HepG2 (cell line): ENCODE results near the gene FIBCD1.

Experiments used
- CEBPB ChIP-seq: IDR thresholded peaks from 2 replicates; pipeline ENCODE4 v1.6.1; 2011; ENCODE audit warnings: low read depth, low read length, improper control_type of control experiment, borderline replicate concordance
- CHD4 ChIP-seq: fragments of 200-600 bp; sonication (generic); IDR thresholded peaks from 2 replicates; pipeline ENCODE4 v1.7.0; 2017; ENCODE audit warnings: mild to moderate bottlenecking, low read length, borderline replicate concordance
- MEF2D ChIP-seq: sonication (generic); formaldehyde crosslinking; IDR thresholded peaks from 2 replicates; pipeline ENCODE4 v1.5.1; 2020; ENCODE audit warnings: mild to moderate bottlenecking, missing genetic modification reagents
- MZF1 ChIP-seq: sonication (generic); formaldehyde crosslinking; IDR thresholded peaks from 2 replicates; pipeline ENCODE4 v1.8.1; 2023; ENCODE audit warnings: mild to moderate bottlenecking, missing genetic modification reagents, borderline replicate concordance
- POLR2A ChIP-seq, 2 experiments: IDR thresholded peaks; 2 replicates each; pipeline ENCODE4 v1.6.1; 2011; ENCODE audit warnings: low read depth in 2 of 2, low read length in 2 of 2, mild to moderate bottlenecking in 1 of 2, moderate library complexity in 1 of 2; ENCODE audit not compliant: insufficient read depth in 1 of 2
- RFX5 ChIP-seq: IDR thresholded peaks from 2 replicates; pipeline ENCODE4 v1.6.1; 2011; ENCODE audit warnings: low read depth, low read length, improper control_type of control experiment
- RNF2 ChIP-seq: fragments of 450-650 bp; conservative IDR thresholded peaks from 2 replicates; pipeline ENCODE4 v1.6.1; 2016; ENCODE audit warnings: low read depth
- SALL1 ChIP-seq: sonication (generic); formaldehyde crosslinking; IDR thresholded peaks from 2 replicates; pipeline ENCODE4 v1.8.0; 2022; ENCODE audit warnings: mild to moderate bottlenecking, missing genetic modification reagents
- SMC3 ChIP-seq: IDR thresholded peaks from 2 replicates; pipeline ENCODE4 v1.6.1; 2011; ENCODE audit warnings: low read length, improper control_type of control experiment
- ZNF616 ChIP-seq: sonication (generic); formaldehyde crosslinking; IDR thresholded peaks from 2 replicates; pipeline ENCODE4 v1.5.0; 2020; ENCODE audit warnings: low read depth, mild to moderate bottlenecking, missing genetic modification reagents
- ZNF773 ChIP-seq: sonication (generic); formaldehyde crosslinking; IDR thresholded peaks from 2 replicates; pipeline ENCODE4 v1.4.0; 2020; ENCODE audit warnings: missing genetic modification reagents, borderline replicate concordance

DNA sequence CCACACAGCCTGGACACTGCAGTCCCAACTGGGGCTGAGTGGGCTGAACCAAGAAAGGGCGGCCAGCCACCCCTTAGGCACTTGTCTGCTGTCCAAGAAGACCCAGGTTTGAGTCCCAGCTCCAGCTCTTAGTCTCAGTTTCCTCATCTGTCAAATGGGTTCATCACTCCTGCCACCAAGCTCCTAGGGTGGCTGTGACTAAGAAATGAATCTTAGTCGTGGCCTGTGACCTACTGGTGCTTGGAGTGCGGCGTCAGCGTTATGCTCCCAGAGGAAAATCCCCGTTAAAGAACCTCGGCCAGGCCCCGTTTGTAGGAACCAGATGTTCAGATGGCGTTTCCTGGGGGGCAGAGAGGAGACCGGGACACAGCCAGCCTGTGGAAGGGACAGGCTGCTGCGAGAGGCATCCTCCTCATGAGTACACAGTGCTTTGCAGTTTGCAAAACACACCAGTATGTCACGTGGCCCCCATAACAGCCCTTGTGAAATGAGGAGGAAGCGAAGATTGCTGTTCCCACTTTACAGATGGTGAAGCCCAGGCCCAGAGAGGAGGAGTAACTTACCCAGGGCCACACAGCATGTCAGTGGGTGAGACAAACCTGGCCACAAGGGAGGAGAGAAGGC is 3.3 kb downstream of the FIBCD1 start:
- TF ChIP-seq ZNF616 (CRISPR knock-in tag) (no peak), MZF1 (CRISPR knock-in tag) (no peak), SALL1 (CRISPR knock-in tag) (no peak), CHD4 (peak; percentile 88), RNF2 (no peak), CEBPB (peak; percentile 60; the same call in 1 of the 2 replicates), POLR2A (IDR thresholded peaks at IDR 0.05; ENCODE audit: insufficient read depth in 1 of 2, low read depth in 2 of 2, low read length in 2 of 2) (no peak), ZNF773 (CRISPR knock-in tag) (no peak), MEF2D (no peak), RFX5 (no peak), SMC3 (no peak)
